CD4-positive, alpha-beta T cell treated with Interleukin-15 for 4 hours (primary cell): ENCODE measurements around the gene FERMT2.

ENCODE experiments used
- DNase-seq: peaks from one replicate; pipeline ENCODE4 v3.0.0-alpha.2; 2020; ENCODE audit warnings: low spot score

The FERMT2 gene

GRCh38 chr14:52862632-52863333, 88.1 kb downstream of the FERMT2 start:
- DNase-seq, result no peak

GRCh38 chr14:52861403-52861802, 89.4 kb downstream of the FERMT2 start:
- DNase-seq, result no peak

GRCh38 chr14:52860910-52861309, 89.9 kb downstream of the FERMT2 start:
- no peak for DNase-seq

GRCh38 chr14:52860209-52860608, 90.6 kb downstream of the FERMT2 start:
- DNase-seq, result no peak

GRCh38 chr14:52856139-52856538, 94.7 kb downstream of the FERMT2 start:
- DNase-seq, result no peak

GRCh38 chr14:52853522-52853854, 97.4 kb downstream of the FERMT2 start:
- DNase-seq, result no peak

- DNase-seq, result no peak
Measured at GRCh38 chr14:52852810-52853521, 97.9 kb downstream of the FERMT2 start.

GRCh38 chr14:52850451-52850909, 100.4 kb downstream of the FERMT2 start:
- DNase-seq, result no peak

GRCh38 chr14:52848626-52849025, 102.2 kb downstream of the FERMT2 start:
- DNase-seq, result no peak

- DNase-seq, result no peak
Measured at GRCh38 chr14:52846591-52846990, 104.3 kb downstream of the FERMT2 start.

GRCh38 chr14:52845081-52845480, 105.8 kb downstream of the FERMT2 start:
- no peak for DNase-seq

GRCh38 chr14:52844262-52845060, 106.4 kb downstream of the FERMT2 start:
- no peak for DNase-seq

- DNase-seq, result no peak
Measured at GRCh38 chr14:52840877-52841276, 110.0 kb downstream of the FERMT2 start.

- no peak for DNase-seq
Measured at GRCh38 chr14:52837451-52837850, 113.4 kb downstream of the FERMT2 start.

GRCh38 chr14:52836063-52836462, 114.8 kb downstream of the FERMT2 start:
- DNase-seq, result no peak

- DNase-seq, result no peak
Measured at GRCh38 chr14:52835122-52835903, 115.5 kb downstream of the FERMT2 start.

GRCh38 chr14:52834440-52834842, 116.4 kb downstream of the FERMT2 start:
- no peak for DNase-seq

- DNase-seq, result no peak
Measured at GRCh38 chr14:52833891-52834290, 117.0 kb downstream of the FERMT2 start.

- no peak for DNase-seq
Measured at GRCh38 chr14:52829527-52830185, 121.2 kb downstream of the FERMT2 start.

GRCh38 chr14:52827426-52827825, 123.4 kb downstream of the FERMT2 start:
- DNase-seq, result no peak

GRCh38 chr14:52825085-52825484, 125.8 kb downstream of the FERMT2 start:
- DNase-seq, result no peak

GRCh38 chr14:52824462-52824861, 126.4 kb downstream of the FERMT2 start:
- no peak for DNase-seq
